Measurements from ENCODE around the gene MBNL2.

Gene MBNL2

GRCh38 chr13:97278435-97279411 lies 56.6 kb downstream of the MBNL2 start:
- peaks cover 45% of the 10 kb centered on the region for H3K4me1 ChIP-seq (ENCODE audit: low read length)
- H3K36me3 ChIP-seq (replicated peaks; ENCODE audit: low read depth, low read length): peaks cover 12% of the 10 kb centered on the region
- TF ChIP-seq EZH2phosphoT487 (IDR thresholded peaks at IDR 0.05; ENCODE audit: low read depth) (no peak), CTCF (IDR thresholded peaks at IDR 0.05; ENCODE audit: low read depth, low read length) (no peak)
- H3K4me2 ChIP-seq (ENCODE audit: low read length): no peak overlapping the region
- H3K4me3 ChIP-seq (ENCODE audit: low read length): no peak overlapping the region
- no peak overlapping the region for H2AFZ ChIP-seq (ENCODE audit: low read depth, low read length)
- H3K9me3 ChIP-seq (ENCODE audit: insufficient read depth, low read length): no peaks in the 10 kb centered on the region
- no peak overlapping the region for H3K27ac ChIP-seq (ENCODE audit: low read length)
- no peaks in the 10 kb centered on the region for H4K20me1 ChIP-seq (ENCODE audit: insufficient read depth, low read length)
- no peak overlapping the region for H3K9ac ChIP-seq (ENCODE audit: low read length)
- no peaks in the 10 kb centered on the region for H3K79me2 ChIP-seq (ENCODE audit: low read length)
- H3K27me3 ChIP-seq (ENCODE audit: low read depth, low read length): no peaks in the 10 kb centered on the region

GRCh38 chr13:97279913-97280312 lies 57.8 kb downstream of the MBNL2 start:
- no peak overlapping the region for H3K27ac ChIP-seq (ENCODE audit: low read length)
- peaks cover 36% of the 10 kb centered on the region for H3K4me1 ChIP-seq (ENCODE audit: low read length)
- no peaks in the 10 kb centered on the region for H4K20me1 ChIP-seq (ENCODE audit: insufficient read depth, low read length)
- no peaks in the 10 kb centered on the region for H3K9me3 ChIP-seq (ENCODE audit: insufficient read depth, low read length)
- peaks cover 12% of the 10 kb centered on the region for H3K36me3 ChIP-seq (replicated peaks; ENCODE audit: low read depth, low read length)
- no peaks in the 10 kb centered on the region for H3K79me2 ChIP-seq (ENCODE audit: low read length)
- H3K4me3 ChIP-seq (ENCODE audit: low read length): no peak overlapping the region
- H2AFZ ChIP-seq (ENCODE audit: low read depth, low read length): no peak overlapping the region
- no peaks in the 10 kb centered on the region for H3K27me3 ChIP-seq (ENCODE audit: low read depth, low read length)
- H3K4me2 ChIP-seq (ENCODE audit: low read length): no peak overlapping the region
- H3K9ac ChIP-seq (ENCODE audit: low read length): no peak overlapping the region
- no peak for TF ChIP-seq EZH2phosphoT487 (IDR thresholded peaks at IDR 0.05; ENCODE audit: low read depth)
- no peak for TF ChIP-seq CTCF (IDR thresholded peaks at IDR 0.05; ENCODE audit: low read depth, low read length)

GRCh38 chr13:97280478-97280877 lies 58.3 kb downstream of the MBNL2 start:
- no peaks in the 10 kb centered on the region for H3K9me3 ChIP-seq (ENCODE audit: insufficient read depth, low read length)
- no peak overlapping the region for H3K4me3 ChIP-seq (ENCODE audit: low read length)
- H4K20me1 ChIP-seq (ENCODE audit: insufficient read depth, low read length): no peaks in the 10 kb centered on the region
- H3K4me1 ChIP-seq (ENCODE audit: low read length): peaks cover 30% of the 10 kb centered on the region
- TF ChIP-seq EZH2phosphoT487 (IDR thresholded peaks at IDR 0.05; ENCODE audit: low read depth) (no peak), CTCF (IDR thresholded peaks at IDR 0.05; ENCODE audit: low read depth, low read length) (no peak)
- no peak overlapping the region for H3K4me2 ChIP-seq (ENCODE audit: low read length)
- H3K27ac ChIP-seq (ENCODE audit: low read length): no peak overlapping the region
- H2AFZ ChIP-seq (ENCODE audit: low read depth, low read length): no peak overlapping the region
- H3K9ac ChIP-seq (ENCODE audit: low read length): no peak overlapping the region
- H3K27me3 ChIP-seq (ENCODE audit: low read depth, low read length): no peaks in the 10 kb centered on the region
- peaks cover 8% of the 10 kb centered on the region for H3K36me3 ChIP-seq (replicated peaks; ENCODE audit: low read depth, low read length)
- no peaks in the 10 kb centered on the region for H3K79me2 ChIP-seq (ENCODE audit: low read length)

GRCh38 chr13:97281028-97281427 lies 58.9 kb downstream of the MBNL2 start:
- Histone ChIP-seq H3K9me3 (ENCODE audit: insufficient read depth, low read length) (no peaks in the 10 kb centered on the region), H3K9ac (ENCODE audit: low read length) (no peak overlapping the region), H4K20me1 (ENCODE audit: insufficient read depth, low read length) (no peaks in the 10 kb centered on the region), H3K4me2 (ENCODE audit: low read length) (no peak overlapping the region), H3K27ac (ENCODE audit: low read length) (no peak overlapping the region), H3K4me1 (ENCODE audit: low read length) (peaks cover 25% of the 10 kb centered on the region), H3K79me2 (ENCODE audit: low read length) (no peaks in the 10 kb centered on the region), H3K36me3 (replicated peaks; ENCODE audit: low read depth, low read length) (peaks cover 3% of the 10 kb centered on the region), H3K27me3 (ENCODE audit: low read depth, low read length) (no peaks in the 10 kb centered on the region), H3K4me3 (ENCODE audit: low read length) (no peak overlapping the region), H2AFZ (ENCODE audit: low read depth, low read length) (no peak overlapping the region)
- no peak for TF ChIP-seq CTCF (IDR thresholded peaks at IDR 0.05; ENCODE audit: low read depth, low read length)
